HCT116 (cell line): ENCODE measurements around the gene SOX9. TPM values are rescaled to one million over a fixed set of nuclear protein-coding genes. Genes with fewer than 3 reads are reported as not detected.

Experiments
- ATAC-seq: fragments of 200-7000 bp; cut with Tn5 transposase; 2 replicates; pipeline ENCODE4 v1.9.1; 2020; ENCODE audit warnings: mild to moderate bottlenecking, moderate library complexity
- BruUV-seq: library from RNA; stranded (reverse); fragments of 400-500 nt; replicated peaks from 2 replicates; lab custom pipeline; 2021; lab: Mats Ljungman, UMichigan
- CTCF ChIA-PET: fragments of 300-600 bp; sonication (Branson Sonifier 250); formaldehyde crosslinking; loops from one replicate; lab custom pipeline; 2021; ENCODE audit warnings: antibody characterized with exemption; lab: Charles Lee
- POLR2A ChIA-PET: fragments of 300-600, 350-600 bp; sonication (Branson Sonifier 250); formaldehyde crosslinking; loops from one replicate; lab custom pipeline; 2021; ENCODE audit warnings: antibody characterized with exemption; lab: Charles Lee
- RAD21 ChIA-PET, 2 experiments: fragments of 300-600 bp; sonication (Branson Sonifier 250); formaldehyde crosslinking; loops; one replicate each; lab custom pipeline; 2023; ENCODE audit warnings: low total read pairs in 2 of 2; ENCODE audit not compliant: uncharacterized antibody in 2 of 2, unreplicated experiment in 2 of 2, low non-redundant PET in 1 of 2; lab: Charles Lee
- DNase-seq: peaks from one replicate; pipeline ENCODE4 v3.0.0-alpha.2; 2010; ENCODE audit warnings: low read depth, low spot score
- H2AFZ ChIP-seq: fragments of 200-600 bp; shearing (Covaris generic), sonication (generic); 2 replicates; pipeline ENCODE4 v1.6.1; 2017; ENCODE audit warnings: low read depth, mixed run types, mixed read lengths, antibody characterized with exemption, low read length; ENCODE audit not compliant: poor library complexity, severe bottlenecking
- H3K27ac ChIP-seq: 2 replicates; pipeline ENCODE4 v1.5.1; 2012; ENCODE audit warnings: low read depth, low read length
- H3K27me3 ChIP-seq: fragments of 200-600 bp; sonication (generic); 2 replicates; pipeline ENCODE4 v1.6.1; 2016; ENCODE audit warnings: mixed run types, low read length, mixed read lengths; ENCODE audit not compliant: insufficient read depth
- H3K36me3 ChIP-seq, 2 experiments: fragments of 200-500 bp in 1 of 2; fragments of 200-600 bp in 1 of 2; sonication (Bioruptor generic) in 1 of 2; sonication (generic) in 1 of 2; 2 replicates each; pipeline versions ENCODE4 v1.5.1 to v1.6.1; 2014 to 2016; ENCODE audit warnings: low read length in 2 of 2, inconsistent platforms in 1 of 2, mixed read lengths in 1 of 2, mixed run types in 1 of 2; ENCODE audit not compliant: insufficient read depth in 2 of 2, control insufficient read depth in 1 of 2
- H3K4me1 ChIP-seq, 2 experiments: fragments of 200-600 bp in 1 of 2; sonication (generic) in 1 of 2; 2 replicates each; pipeline versions ENCODE4 v1.5.1 to v1.6.1; 2012 to 2017; ENCODE audit warnings: low read length in 2 of 2, inconsistent platforms in 1 of 2, mild to moderate bottlenecking in 1 of 2, mixed read lengths in 1 of 2, mixed run types in 1 of 2, moderate library complexity in 1 of 2; ENCODE audit not compliant: insufficient read depth in 2 of 2, control insufficient read depth in 1 of 2
- H3K4me2 ChIP-seq: fragments of 200-600 bp; sonication (generic); 2 replicates; pipeline ENCODE4 v1.6.1; 2017; ENCODE audit warnings: mixed run types, low read length, mixed read lengths
- H3K4me3 ChIP-seq, 2 experiments: fragments of 200-600 bp in 1 of 2; sonication (generic) in 1 of 2; replicated peaks in 1 of 2; 2 replicates each; pipeline ENCODE4 v1.5.1; 2011 to 2016; ENCODE audit warnings: low read length in 2 of 2, control low read depth in 1 of 2, low read depth in 1 of 2, mild to moderate bottlenecking in 1 of 2, mixed read lengths in 1 of 2, mixed run types in 1 of 2
- H3K79me2 ChIP-seq: fragments of 200-600 bp; sonication (generic); 2 replicates; pipeline ENCODE4 v1.6.1; 2017; ENCODE audit warnings: mild to moderate bottlenecking, mixed run types, low read length, moderate library complexity, mixed read lengths; ENCODE audit not compliant: insufficient read depth
- H3K9ac ChIP-seq: fragments of 200-600 bp; sonication (generic); 2 replicates; pipeline ENCODE4 v1.6.1; 2016; ENCODE audit warnings: low read length, mixed read lengths
- H3K9me2 ChIP-seq: fragments of 200-600 bp; sonication (generic), shearing (Covaris generic); 2 replicates; pipeline ENCODE4 v1.6.1; 2017; ENCODE audit warnings: mixed run types, mild to moderate bottlenecking, moderate library complexity; ENCODE audit not compliant: insufficient read depth
- H3K9me3 ChIP-seq, 2 experiments: fragments of 200-500 bp in 1 of 2; fragments of 200-600 bp in 1 of 2; sonication (Bioruptor generic) in 1 of 2; sonication (generic) in 1 of 2; 2 replicates each; pipeline ENCODE4 v1.6.1; 2014 to 2017; ENCODE audit warnings: low read length in 2 of 2, mixed read lengths in 2 of 2, inconsistent platforms in 1 of 2, low read depth in 1 of 2, mild to moderate bottlenecking in 1 of 2, mixed run types in 1 of 2, moderate library complexity in 1 of 2; ENCODE audit not compliant: control insufficient read depth in 1 of 2, insufficient read depth in 1 of 2
- H4K20me1 ChIP-seq: fragments of 200-600 bp; sonication (generic), shearing (Covaris generic); 2 replicates; pipeline ENCODE4 v1.6.1; 2017; ENCODE audit warnings: mixed run types, mild to moderate bottlenecking, moderate library complexity; ENCODE audit not compliant: insufficient read depth
- RAD21 ChIP-seq: IDR thresholded peaks from 2 replicates; pipeline ENCODE4 v1.6.1; 2012; ENCODE audit warnings: low read depth, mild to moderate bottlenecking
- TCF7L2 ChIP-seq: IDR thresholded peaks from 2 replicates; pipeline ENCODE4 v1.7.0; 2011; ENCODE audit warnings: borderline replicate concordance, inconsistent platforms; ENCODE audit not compliant: insufficient read depth, insufficient read length; ENCODE audit errors: extremely low read depth
- intact Hi-C: fragments of 100-400 bp; cut with micrococcal nuclease; formaldehyde crosslinking; loops from 2 replicates; pipeline ENCODE4 v1.10.0; 2022
- total RNA-seq: library from RNA; stranded (reverse); gene quantifications from one replicate; pipeline ENCODE4 v1.2.1, GENCODE V29; 2021; ENCODE audit not compliant: unreplicated experiment
- TF ChIP-seq, protein P1 (sequence below), 3 experiments: fragments of 200-600 bp in 1 of 3; sonication (generic) in 1 of 3; IDR thresholded peaks in 2 of 3; conservative IDR thresholded peaks in 1 of 3; 2 replicates each; pipeline ENCODE4 v1.5.1; 2012 to 2017; ENCODE audit warnings: low read depth in 2 of 3, low read length in 2 of 3, antibody characterized with exemption in 1 of 3, borderline replicate concordance in 1 of 3, control low read depth in 1 of 3, mild to moderate bottlenecking in 1 of 3, mixed read lengths in 1 of 3, mixed run types in 1 of 3, moderate library complexity in 1 of 3; ENCODE audit not compliant: insufficient read depth in 1 of 3

The SOX9 gene
- total RNA-seq, 1 experiment from 2014 or later = 69.2 TPM

DNA sequence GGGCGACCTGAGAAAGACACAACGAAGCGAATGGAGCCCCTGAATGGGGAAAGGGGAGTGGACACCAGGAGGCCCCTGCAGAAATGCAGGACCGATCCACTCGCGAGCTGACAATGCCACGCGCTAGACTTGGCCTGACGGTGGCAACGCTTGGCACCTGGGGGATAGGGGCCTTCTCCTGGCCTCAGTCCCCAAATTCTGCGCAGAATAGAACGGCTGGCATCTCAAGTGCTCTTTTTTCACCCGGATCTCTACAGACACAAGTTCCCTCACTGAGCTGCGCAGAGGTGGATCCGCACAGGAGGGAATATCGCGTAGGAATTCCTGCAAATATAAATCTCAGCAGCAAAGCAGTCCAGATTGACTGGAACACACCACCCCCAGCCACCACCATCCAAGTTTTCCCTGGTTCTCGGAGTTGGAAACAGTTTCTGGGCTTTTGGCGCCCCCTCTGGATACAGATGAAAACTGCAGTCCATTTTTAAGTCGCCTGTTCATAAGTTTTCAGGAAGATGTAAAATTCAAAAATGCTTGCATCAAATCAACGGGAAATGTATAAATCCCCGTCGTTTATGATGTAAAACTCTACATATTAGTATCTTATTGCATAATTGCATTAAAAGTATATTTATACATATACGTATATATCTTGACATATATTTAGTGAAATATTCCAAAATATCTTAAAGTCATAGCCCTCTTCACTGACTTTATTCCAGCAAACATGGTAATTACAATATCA, 2.3 kb upstream of the SOX9 start:
- Histone ChIP-seq H3K9me2 (no peaks in the 10 kb centered on the region), H3K36me3 (peaks cover 4 to 9% of the 10 kb centered on the region in 2 experiments), H3K9ac (no peak overlapping the region), H3K27ac (no peak overlapping the region), H3K4me3 (no peak overlapping the region), H3K9me3 (no peaks in the 10 kb centered on the region), H3K4me2 (peak overlapping the region; percentile 99; the same call in 1 of the 2 replicates)
- CTCF ChIA-PET = no interaction called here
- RAD21 ChIA-PET = no interaction called here
- DNase-seq (peak; percentile 58), ATAC-seq (no peak)
- no TSS peak for BruUV-seq
- intact Hi-C loops = loop anchor here (1.0 to 10.0 kb wide), 6 partner anchors 354 to 1351 kb away; no protein-coding TSS in a partner anchor
- TF ChIP-seq TCF7L2 (no peak), RAD21 (peak; percentile 98)
- TF ChIP-seq, protein P1, sequence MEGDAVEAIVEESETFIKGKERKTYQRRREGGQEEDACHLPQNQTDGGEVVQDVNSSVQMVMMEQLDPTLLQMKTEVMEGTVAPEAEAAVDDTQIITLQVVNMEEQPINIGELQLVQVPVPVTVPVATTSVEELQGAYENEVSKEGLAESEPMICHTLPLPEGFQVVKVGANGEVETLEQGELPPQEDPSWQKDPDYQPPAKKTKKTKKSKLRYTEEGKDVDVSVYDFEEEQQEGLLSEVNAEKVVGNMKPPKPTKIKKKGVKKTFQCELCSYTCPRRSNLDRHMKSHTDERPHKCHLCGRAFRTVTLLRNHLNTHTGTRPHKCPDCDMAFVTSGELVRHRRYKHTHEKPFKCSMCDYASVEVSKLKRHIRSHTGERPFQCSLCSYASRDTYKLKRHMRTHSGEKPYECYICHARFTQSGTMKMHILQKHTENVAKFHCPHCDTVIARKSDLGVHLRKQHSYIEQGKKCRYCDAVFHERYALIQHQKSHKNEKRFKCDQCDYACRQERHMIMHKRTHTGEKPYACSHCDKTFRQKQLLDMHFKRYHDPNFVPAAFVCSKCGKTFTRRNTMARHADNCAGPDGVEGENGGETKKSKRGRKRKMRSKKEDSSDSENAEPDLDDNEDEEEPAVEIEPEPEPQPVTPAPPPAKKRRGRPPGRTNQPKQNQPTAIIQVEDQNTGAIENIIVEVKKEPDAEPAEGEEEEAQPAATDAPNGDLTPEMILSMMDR (IDR thresholded peaks at IDR 0.05 in 2 of 3, conservative IDR thresholded peaks at IDR 0.05 in 1 of 3; ENCODE audit: borderline replicate concordance in 1 of 3, insufficient read depth in 1 of 3, low read depth in 2 of 3, low read length in 2 of 3) = peak; percentile 87 to 99 (median 96)
- TF ChIP-seq, all 23 proteins: peak for 2
- POLR2A ChIA-PET = no interaction called here
- peaks cover 8 to 30% of the 10 kb centered on the region in 2 experiments; a peak in 3 of 4 replicates for H3K4me1 ChIP-seq
- H3K79me2 ChIP-seq = peaks cover 25% of the 10 kb centered on the region
- H2AFZ ChIP-seq = no peak overlapping the region
- no peaks in the 10 kb centered on the region for H4K20me1 ChIP-seq
- no peaks in the 10 kb centered on the region for H3K27me3 ChIP-seq
